ENCODE measurements around the gene ARHGEF37. TPM values are rescaled to one million over a fixed set of nuclear protein-coding genes. Genes with fewer than 3 reads are reported as not detected.

ARHGEF37 gene
- total RNA-seq, 1 experiment from 2014 or later = 0.70 TPM

GRCh38 chr5:149631506-149631905, 50.2 kb downstream of the ARHGEF37 start:
- no peaks in the 10 kb centered on the region for H3K27me3 Mint-ChIP-seq (ENCODE audit: insufficient read depth, unreplicated experiment)
- no peak overlapping the region for H3K4me3 Mint-ChIP-seq (ENCODE audit: unreplicated experiment)
- H3K4me1 ChIP-seq = peaks cover 6% of the 10 kb centered on the region; the same call in 1 of the 2 replicates
- H3K4me3 ChIP-seq (ENCODE audit: low read depth, low read length) = no peak overlapping the region
- H3K36me3 ChIP-seq (ENCODE audit: control insufficient read depth, insufficient read depth, low read length) = no peaks in the 10 kb centered on the region
- no peak overlapping the region for H3K27ac Mint-ChIP-seq (ENCODE audit: unreplicated experiment)
- H3K4me1 Mint-ChIP-seq (ENCODE audit: low read depth, unreplicated experiment) = no peaks in the 10 kb centered on the region
- DNase-seq = no peak
- no peaks in the 10 kb centered on the region for H3K9me3 Mint-ChIP-seq (ENCODE audit: unreplicated experiment)
- ChIA-PET CTCF (no interaction called here), POLR2A (no interaction called here)
- no peak for TF ChIP-seq CTCF (IDR thresholded peaks at IDR 0.05; ENCODE audit: insufficient read depth in 1 of 2, low read depth in 1 of 2, low read length in 1 of 2, severe bottlenecking in 1 of 2, unreplicated experiment in 1 of 2)
- no peaks in the 10 kb centered on the region for H3K27me3 ChIP-seq (replicated peaks; ENCODE audit: control insufficient read depth, insufficient read depth, low read length)
- H3K9me3 ChIP-seq = no peaks in the 10 kb centered on the region
- BruUV-seq (replicated peaks) = no TSS peak
- no peaks in the 10 kb centered on the region for H3K36me3 Mint-ChIP-seq (ENCODE audit: insufficient read depth, unreplicated experiment)
- intact Hi-C loops (cut with micrococcal nuclease; ENCODE audit: unreplicated experiment) = loop anchor here (10.0 kb wide), 1 partner anchor 333 kb away; the partner anchor contains the start of gene SLC26A2

- no peaks in the 10 kb centered on the region for H3K27me3 Mint-ChIP-seq (ENCODE audit: insufficient read depth, unreplicated experiment)
- intact Hi-C loops (cut with micrococcal nuclease; ENCODE audit: unreplicated experiment) = loop anchor here (10.0 kb wide), 1 partner anchor 332 kb away; the partner anchor contains the start of gene SLC26A2
- Histone ChIP-seq H3K27me3 (replicated peaks; ENCODE audit: control insufficient read depth, insufficient read depth, low read length) (no peaks in the 10 kb centered on the region), H3K36me3 (ENCODE audit: control insufficient read depth, insufficient read depth, low read length) (no peaks in the 10 kb centered on the region), H3K9me3 (no peaks in the 10 kb centered on the region), H3K4me1 (peaks cover 6% of the 10 kb centered on the region; the same call in 1 of the 2 replicates), H3K4me3 (ENCODE audit: low read depth, low read length) (no peak overlapping the region)
- no TSS peak for BruUV-seq (replicated peaks)
- ChIA-PET POLR2A (no interaction called here), CTCF (interaction anchor here (1.0 kb wide), 1 partner anchor 20 kb away, joined by 3 read pairs; no protein-coding TSS in a partner anchor)
- H3K27ac Mint-ChIP-seq (ENCODE audit: unreplicated experiment) = no peak overlapping the region
- no peak for TF ChIP-seq CTCF (IDR thresholded peaks at IDR 0.05; ENCODE audit: insufficient read depth in 1 of 2, low read depth in 1 of 2, low read length in 1 of 2, severe bottlenecking in 1 of 2, unreplicated experiment in 1 of 2)
- H3K36me3 Mint-ChIP-seq (ENCODE audit: insufficient read depth, unreplicated experiment) = no peaks in the 10 kb centered on the region
- H3K9me3 Mint-ChIP-seq (ENCODE audit: unreplicated experiment) = no peaks in the 10 kb centered on the region
- no peak for DNase-seq
- no peaks in the 10 kb centered on the region for H3K4me1 Mint-ChIP-seq (ENCODE audit: low read depth, unreplicated experiment)
- no peak overlapping the region for H3K4me3 Mint-ChIP-seq (ENCODE audit: unreplicated experiment)
These were observed 51.3 kb downstream of the ARHGEF37 start for GRCh38 chr5:149632311-149633251.

- H3K27ac Mint-ChIP-seq (ENCODE audit: unreplicated experiment) = no peak overlapping the region
- BruUV-seq (replicated peaks) = no TSS peak
- no peak for TF ChIP-seq CTCF (IDR thresholded peaks at IDR 0.05; ENCODE audit: insufficient read depth in 1 of 2, low read depth in 1 of 2, low read length in 1 of 2, severe bottlenecking in 1 of 2, unreplicated experiment in 1 of 2)
- DNase-seq = no peak
- CTCF ChIA-PET = interaction anchor here (1.0 to 1.4 kb wide), 2 partner anchors 19 to 195 kb away, joined by 3 to 6 read pairs; no protein-coding TSS in a partner anchor
- POLR2A ChIA-PET = no interaction called here
- no peaks in the 10 kb centered on the region for H3K4me1 Mint-ChIP-seq (ENCODE audit: low read depth, unreplicated experiment)
- H3K9me3 Mint-ChIP-seq (ENCODE audit: unreplicated experiment) = no peaks in the 10 kb centered on the region
- Histone ChIP-seq H3K36me3 (ENCODE audit: control insufficient read depth, insufficient read depth, low read length) (no peaks in the 10 kb centered on the region), H3K4me3 (ENCODE audit: low read depth, low read length) (no peak overlapping the region), H3K4me1 (peaks cover 6% of the 10 kb centered on the region; the same call in 1 of the 2 replicates), H3K9me3 (no peaks in the 10 kb centered on the region), H3K27me3 (replicated peaks; ENCODE audit: control insufficient read depth, insufficient read depth, low read length) (no peaks in the 10 kb centered on the region)
- intact Hi-C loops (cut with micrococcal nuclease; ENCODE audit: unreplicated experiment) = loop anchor here (10.0 kb wide), 1 partner anchor 331 kb away; the partner anchor contains the start of gene SLC26A2
- no peaks in the 10 kb centered on the region for H3K36me3 Mint-ChIP-seq (ENCODE audit: insufficient read depth, unreplicated experiment)
- no peak overlapping the region for H3K4me3 Mint-ChIP-seq (ENCODE audit: unreplicated experiment)
- no peaks in the 10 kb centered on the region for H3K27me3 Mint-ChIP-seq (ENCODE audit: insufficient read depth, unreplicated experiment)
These were observed 52.4 kb downstream of the ARHGEF37 start for GRCh38 chr5:149633476-149634350.

Measured in Caco-2 (cell line).